HEK293 (cell line): ENCODE measurements around the gene TRIM65.

Experiments used
- CTCF ChIA-PET: fragments of 350-600 bp; formaldehyde crosslinking; extraction: SDS; loops from one replicate; lab custom pipeline; 2021; ENCODE audit warnings: antibody characterized with exemption; lab: Yijun Ruan, JAX
- POLR2A ChIA-PET: fragments of 300-600 bp; formaldehyde crosslinking; extraction: SDS; loops from one replicate; lab custom pipeline; 2020; ENCODE audit warnings: antibody characterized with exemption, inconsistent platforms; lab: Yijun Ruan, JAX
- H3K27ac ChIP-seq: fragments of 200-500 bp; sonication (Bioruptor generic); 2 replicates; pipeline ENCODE4 v1.5.1; 2014; ENCODE audit warnings: low read depth, low read length, control low read depth, inconsistent platforms; ENCODE audit errors: extremely low read depth
- H3K36me3 ChIP-seq, 2 experiments: fragments of 200-500 bp in 1 of 2; sonication (Bioruptor generic) in 1 of 2; 1 replicate in 1 of 2; 2 replicates in 1 of 2; pipeline ENCODE4 v1.5.1; 2014 to 2017; ENCODE audit warnings: inconsistent platforms in 2 of 2, low read length in 2 of 2; ENCODE audit not compliant: control insufficient read depth in 2 of 2, insufficient read depth in 1 of 2
- H3K4me1 ChIP-seq: fragments of 200-500 bp; sonication (Bioruptor generic); 2 replicates; pipeline ENCODE4 v1.5.1; 2014; ENCODE audit warnings: mild to moderate bottlenecking, low read length, inconsistent platforms; ENCODE audit not compliant: control insufficient read depth, insufficient read depth
- H3K4me3 ChIP-seq: 2 replicates; pipeline ENCODE4 v1.5.1; 2011; ENCODE audit warnings: low read depth, mild to moderate bottlenecking, control low read depth, low read length, moderate library complexity
- H3K9me3 ChIP-seq: fragments of 200-500 bp; sonication (Bioruptor generic); 2 replicates; pipeline ENCODE4 v1.5.1; 2014; ENCODE audit warnings: low read depth, low read length, inconsistent platforms; ENCODE audit not compliant: control insufficient read depth, insufficient read depth
- BCL11B ChIP-seq: fragments of 450-650 bp; formaldehyde crosslinking; IDR thresholded peaks from 2 replicates; pipeline ENCODE4 v1.5.1; 2016; ENCODE audit warnings: low read depth, missing biosample characterization, missing genetic modification characterization
- GLIS2 ChIP-seq: fragments of 450-650 bp; formaldehyde crosslinking; IDR thresholded peaks from 2 replicates; pipeline ENCODE4 v1.5.1; 2016; ENCODE audit warnings: missing biosample characterization, missing genetic modification characterization
- ZNF157 ChIP-seq: fragments of 450-650 bp; formaldehyde crosslinking; IDR thresholded peaks from 2 replicates; pipeline ENCODE4 v1.5.1; 2016; ENCODE audit warnings: missing biosample characterization, missing genetic modification characterization
- ZNF48 ChIP-seq: fragments of 450-650 bp; formaldehyde crosslinking; IDR thresholded peaks from 2 replicates; pipeline ENCODE4 v1.5.1; 2016; ENCODE audit warnings: missing biosample characterization, missing genetic modification characterization
- ZNF501 ChIP-seq: fragments of 450-650 bp; formaldehyde crosslinking; IDR thresholded peaks from 2 replicates; pipeline ENCODE4 v1.5.1; 2016; ENCODE audit warnings: missing biosample characterization, missing genetic modification characterization
- ZNF549 ChIP-seq: fragments of 450-650 bp; IDR thresholded peaks from 2 replicates; pipeline ENCODE4 v1.5.1; 2018; ENCODE audit warnings: missing biosample characterization, missing genetic modification characterization, mild to moderate bottlenecking, inconsistent platforms, moderate library complexity
- ZNF660 ChIP-seq: fragments of 450-650 bp; IDR thresholded peaks from 2 replicates; pipeline ENCODE4 v1.5.1; 2018; ENCODE audit warnings: missing biosample characterization, mild to moderate bottlenecking, missing genetic modification characterization
- TF ChIP-seq, protein P1 (sequence below): fragments of 450-650 bp; formaldehyde crosslinking; IDR thresholded peaks from 2 replicates; pipeline ENCODE4 v1.5.1; 2016; ENCODE audit warnings: missing biosample characterization, missing genetic modification characterization, borderline replicate concordance
- TF ChIP-seq, protein P2 (sequence below): fragments of 450-650 bp; formaldehyde crosslinking; IDR thresholded peaks from 2 replicates; pipeline ENCODE4 v1.5.1; 2016; ENCODE audit warnings: missing biosample characterization, missing genetic modification characterization
- TF ChIP-seq, protein P3 (sequence below): fragments of 450-650 bp; formaldehyde crosslinking; IDR thresholded peaks from 2 replicates; pipeline ENCODE4 v1.5.1; 2016; ENCODE audit warnings: missing biosample characterization, missing genetic modification characterization
- TF ChIP-seq, protein P4 (sequence below): fragments of 450-650 bp; formaldehyde crosslinking; IDR thresholded peaks from 2 replicates; pipeline ENCODE4 v1.5.1; 2016; ENCODE audit warnings: missing biosample characterization, missing genetic modification characterization
- TF ChIP-seq, protein P5 (sequence below): fragments of 450-650 bp; formaldehyde crosslinking; IDR thresholded peaks from 2 replicates; pipeline ENCODE4 v1.5.1; 2016; ENCODE audit warnings: missing biosample characterization, missing genetic modification characterization, borderline replicate concordance

Gene TRIM65

DNA sequence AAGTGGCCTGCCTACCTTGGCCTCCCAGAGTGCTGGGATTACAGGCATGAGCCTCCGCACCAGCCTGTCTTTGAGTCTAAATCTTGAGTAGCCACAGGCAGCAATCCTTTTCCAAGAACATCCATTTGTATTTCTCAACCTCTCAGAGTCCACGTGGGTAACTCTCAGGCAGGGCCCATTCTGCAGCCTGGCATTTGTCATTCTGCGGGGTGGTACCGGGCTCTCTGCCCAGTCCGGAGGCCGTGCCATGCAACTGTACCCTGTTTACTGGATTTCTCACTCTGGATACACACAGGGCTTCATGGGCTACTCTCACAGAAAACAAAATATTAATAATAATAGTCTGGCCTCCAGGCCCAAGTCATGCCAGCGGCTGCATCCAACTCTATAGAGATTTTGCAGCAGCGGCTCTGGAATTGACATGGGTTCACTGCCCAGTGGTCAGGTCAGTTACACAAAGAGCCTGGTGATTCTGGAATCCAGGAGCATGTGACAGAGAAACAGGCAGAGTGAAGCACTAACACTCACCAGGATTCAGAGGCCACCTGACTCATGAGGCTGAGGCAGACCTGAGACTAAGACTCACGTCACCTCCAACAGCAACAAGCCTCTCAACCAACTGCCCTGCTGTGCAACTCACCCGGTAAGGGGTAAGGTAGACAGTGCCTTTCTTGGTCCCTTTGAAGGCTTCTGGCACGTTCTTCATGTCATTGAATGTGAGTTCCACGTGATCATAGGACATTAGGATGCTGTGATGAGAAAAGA lies 45.6 kb downstream of the TRIM65 start:
- Histone ChIP-seq H3K36me3 (peaks cover 7 to 55% of the 10 kb centered on the region in 2 experiments), H3K27ac (no peak overlapping the region), H3K4me3 (no peak overlapping the region), H3K9me3 (no peaks in the 10 kb centered on the region), H3K4me1 (peaks cover 8% of the 10 kb centered on the region)
- POLR2A ChIA-PET: no interaction called here
- TF ChIP-seq ZNF501 (tag by site-specific recombination) (no peak), BCL11B (tag by site-specific recombination) (no peak), ZNF660 (tag by site-specific recombination) (no peak), GLIS2 (no peak), ZNF48 (tag by site-specific recombination) (no peak), ZNF157 (tag by site-specific recombination) (no peak), ZNF549 (no peak)
- TF ChIP-seq, protein P1, sequence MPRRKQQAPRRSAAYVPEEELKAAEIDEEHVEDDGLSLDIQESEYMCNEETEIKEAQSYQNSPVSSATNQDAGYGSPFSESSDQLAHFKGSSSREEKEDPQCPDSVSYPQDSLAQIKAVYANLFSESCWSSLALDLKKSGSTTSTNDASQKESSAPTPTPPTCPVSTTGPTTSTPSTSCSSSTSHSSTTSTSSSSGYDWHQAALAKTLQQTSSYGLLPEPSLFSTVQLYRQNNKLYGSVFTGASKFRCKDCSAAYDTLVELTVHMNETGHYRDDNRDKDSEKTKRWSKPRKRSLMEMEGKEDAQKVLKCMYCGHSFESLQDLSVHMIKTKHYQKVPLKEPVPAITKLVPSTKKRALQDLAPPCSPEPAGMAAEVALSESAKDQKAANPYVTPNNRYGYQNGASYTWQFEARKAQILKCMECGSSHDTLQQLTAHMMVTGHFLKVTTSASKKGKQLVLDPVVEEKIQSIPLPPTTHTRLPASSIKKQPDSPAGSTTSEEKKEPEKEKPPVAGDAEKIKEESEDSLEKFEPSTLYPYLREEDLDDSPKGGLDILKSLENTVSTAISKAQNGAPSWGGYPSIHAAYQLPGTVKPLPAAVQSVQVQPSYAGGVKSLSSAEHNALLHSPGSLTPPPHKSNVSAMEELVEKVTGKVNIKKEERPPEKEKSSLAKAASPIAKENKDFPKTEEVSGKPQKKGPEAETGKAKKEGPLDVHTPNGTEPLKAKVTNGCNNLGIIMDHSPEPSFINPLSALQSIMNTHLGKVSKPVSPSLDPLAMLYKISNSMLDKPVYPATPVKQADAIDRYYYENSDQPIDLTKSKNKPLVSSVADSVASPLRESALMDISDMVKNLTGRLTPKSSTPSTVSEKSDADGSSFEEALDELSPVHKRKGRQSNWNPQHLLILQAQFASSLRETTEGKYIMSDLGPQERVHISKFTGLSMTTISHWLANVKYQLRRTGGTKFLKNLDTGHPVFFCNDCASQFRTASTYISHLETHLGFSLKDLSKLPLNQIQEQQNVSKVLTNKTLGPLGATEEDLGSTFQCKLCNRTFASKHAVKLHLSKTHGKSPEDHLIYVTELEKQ: no peak
- TF ChIP-seq, protein P2, sequence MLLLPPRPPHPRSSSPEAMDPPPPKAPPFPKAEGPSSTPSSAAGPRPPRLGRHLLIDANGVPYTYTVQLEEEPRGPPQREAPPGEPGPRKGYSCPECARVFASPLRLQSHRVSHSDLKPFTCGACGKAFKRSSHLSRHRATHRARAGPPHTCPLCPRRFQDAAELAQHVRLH (tag by site-specific recombination): no peak
- TF ChIP-seq, protein P3, sequence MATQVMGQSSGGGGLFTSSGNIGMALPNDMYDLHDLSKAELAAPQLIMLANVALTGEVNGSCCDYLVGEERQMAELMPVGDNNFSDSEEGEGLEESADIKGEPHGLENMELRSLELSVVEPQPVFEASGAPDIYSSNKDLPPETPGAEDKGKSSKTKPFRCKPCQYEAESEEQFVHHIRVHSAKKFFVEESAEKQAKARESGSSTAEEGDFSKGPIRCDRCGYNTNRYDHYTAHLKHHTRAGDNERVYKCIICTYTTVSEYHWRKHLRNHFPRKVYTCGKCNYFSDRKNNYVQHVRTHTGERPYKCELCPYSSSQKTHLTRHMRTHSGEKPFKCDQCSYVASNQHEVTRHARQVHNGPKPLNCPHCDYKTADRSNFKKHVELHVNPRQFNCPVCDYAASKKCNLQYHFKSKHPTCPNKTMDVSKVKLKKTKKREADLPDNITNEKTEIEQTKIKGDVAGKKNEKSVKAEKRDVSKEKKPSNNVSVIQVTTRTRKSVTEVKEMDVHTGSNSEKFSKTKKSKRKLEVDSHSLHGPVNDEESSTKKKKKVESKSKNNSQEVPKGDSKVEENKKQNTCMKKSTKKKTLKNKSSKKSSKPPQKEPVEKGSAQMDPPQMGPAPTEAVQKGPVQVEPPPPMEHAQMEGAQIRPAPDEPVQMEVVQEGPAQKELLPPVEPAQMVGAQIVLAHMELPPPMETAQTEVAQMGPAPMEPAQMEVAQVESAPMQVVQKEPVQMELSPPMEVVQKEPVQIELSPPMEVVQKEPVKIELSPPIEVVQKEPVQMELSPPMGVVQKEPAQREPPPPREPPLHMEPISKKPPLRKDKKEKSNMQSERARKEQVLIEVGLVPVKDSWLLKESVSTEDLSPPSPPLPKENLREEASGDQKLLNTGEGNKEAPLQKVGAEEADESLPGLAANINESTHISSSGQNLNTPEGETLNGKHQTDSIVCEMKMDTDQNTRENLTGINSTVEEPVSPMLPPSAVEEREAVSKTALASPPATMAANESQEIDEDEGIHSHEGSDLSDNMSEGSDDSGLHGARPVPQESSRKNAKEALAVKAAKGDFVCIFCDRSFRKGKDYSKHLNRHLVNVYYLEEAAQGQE: no peak
- TF ChIP-seq, protein P4, sequence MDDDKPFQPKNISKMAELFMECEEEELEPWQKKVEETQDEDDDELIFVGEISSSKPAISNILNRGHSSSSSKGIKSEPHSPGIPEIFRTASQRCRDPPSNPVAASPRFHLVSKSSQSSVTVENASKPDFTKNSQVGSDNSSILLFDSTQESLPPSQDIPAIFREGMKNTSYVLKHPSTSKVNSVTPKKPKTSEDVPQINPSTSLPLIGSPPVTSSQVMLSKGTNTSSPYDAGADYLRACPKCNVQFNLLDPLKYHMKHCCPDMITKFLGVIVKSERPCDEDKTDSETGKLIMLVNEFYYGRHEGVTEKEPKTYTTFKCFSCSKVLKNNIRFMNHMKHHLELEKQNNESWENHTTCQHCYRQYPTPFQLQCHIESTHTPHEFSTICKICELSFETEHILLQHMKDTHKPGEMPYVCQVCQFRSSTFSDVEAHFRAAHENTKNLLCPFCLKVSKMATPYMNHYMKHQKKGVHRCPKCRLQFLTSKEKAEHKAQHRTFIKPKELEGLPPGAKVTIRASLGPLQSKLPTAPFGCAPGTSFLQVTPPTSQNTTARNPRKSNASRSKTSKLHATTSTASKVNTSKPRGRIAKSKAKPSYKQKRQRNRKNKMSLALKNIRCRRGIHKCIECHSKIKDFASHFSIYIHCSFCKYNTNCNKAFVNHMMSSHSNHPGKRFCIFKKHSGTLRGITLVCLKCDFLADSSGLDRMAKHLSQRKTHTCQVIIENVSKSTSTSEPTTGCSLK (tag by site-specific recombination): no peak
- CTCF ChIA-PET: interaction anchor here (2.5 to 3.8 kb wide), 2 partner anchors 10 to 21 kb away, joined by 10 to 12 read pairs; no protein-coding TSS in a partner anchor

DNA sequence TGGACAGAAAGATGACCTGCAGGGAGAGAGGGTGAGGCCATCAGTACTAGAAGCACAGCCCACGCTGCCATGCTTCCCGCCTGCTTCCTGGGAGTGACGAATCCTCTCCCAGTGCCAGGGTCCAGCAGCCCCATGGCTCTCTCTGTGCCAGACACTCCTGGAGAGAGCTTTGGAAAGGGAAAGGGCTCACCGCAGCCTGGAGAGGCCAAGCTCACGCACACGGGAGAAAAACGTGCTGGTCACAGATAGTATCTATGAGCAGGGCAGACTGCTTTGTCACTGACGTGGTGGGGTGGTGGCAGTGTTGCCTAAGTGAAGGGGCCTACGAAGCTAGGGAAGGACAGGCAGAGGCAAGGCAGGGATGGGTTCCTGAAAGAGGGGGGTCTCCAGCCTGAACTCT lies 47.0 kb downstream of the TRIM65 start:
- Histone ChIP-seq H3K9me3 (no peaks in the 10 kb centered on the region), H3K4me3 (no peak overlapping the region), H3K4me1 (peaks cover 7% of the 10 kb centered on the region), H3K36me3 (peaks cover 7 to 58% of the 10 kb centered on the region in 2 experiments), H3K27ac (no peak overlapping the region)
- POLR2A ChIA-PET: interaction anchor here (0.6 to 1.0 kb wide), 2 partner anchors 70 to 138 kb away, joined by 4 to 8 read pairs; a partner anchor contains a TSS
- no peak for TF ChIP-seq GLIS2
- TF ChIP-seq, protein P5, sequence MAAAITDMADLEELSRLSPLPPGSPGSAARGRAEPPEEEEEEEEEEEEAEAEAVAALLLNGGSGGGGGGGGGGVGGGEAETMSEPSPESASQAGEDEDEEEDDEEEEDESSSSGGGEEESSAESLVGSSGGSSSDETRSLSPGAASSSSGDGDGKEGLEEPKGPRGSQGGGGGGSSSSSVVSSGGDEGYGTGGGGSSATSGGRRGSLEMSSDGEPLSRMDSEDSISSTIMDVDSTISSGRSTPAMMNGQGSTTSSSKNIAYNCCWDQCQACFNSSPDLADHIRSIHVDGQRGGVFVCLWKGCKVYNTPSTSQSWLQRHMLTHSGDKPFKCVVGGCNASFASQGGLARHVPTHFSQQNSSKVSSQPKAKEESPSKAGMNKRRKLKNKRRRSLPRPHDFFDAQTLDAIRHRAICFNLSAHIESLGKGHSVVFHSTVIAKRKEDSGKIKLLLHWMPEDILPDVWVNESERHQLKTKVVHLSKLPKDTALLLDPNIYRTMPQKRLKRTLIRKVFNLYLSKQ (tag by site-specific recombination): no peak
- TF ChIP-seq, all 188 proteins: peak for 0
- CTCF ChIA-PET: interaction anchor here (0.6 to 5.5 kb wide), 4 partner anchors 11 to 50 kb away, joined by 3 to 40 read pairs (median 17); no protein-coding TSS in a partner anchor
